SKM-1 (cell line): ENCODE data around the gene CKAP4.
"Not testable (repeated sequence)": the region's sequence is repeated elsewhere in the genome, so short reads cannot be mapped to it uniquely, and the experiment has no call there.

Source experiments
- DNase-seq: peaks from one replicate; lab custom pipeline; 2025; ENCODE audit not compliant: unreplicated experiment; lab: John Stamatoyannopoulos, UW

CKAP4 gene

GRCh38 chr12:106247674-106248311 is at the start of gene CKAP4:
CKAP4 (minus strand) TSS chr12:106248020; CDS start chr12:106247851, 169 bp downstream.
- no peak for DNase-seq

- DNase-seq, result no peak
Measured at GRCh38 chr12:106297075-106297474, 49.3 kb upstream of the CKAP4 start.

- DNase-seq, result no peak
Measured at GRCh38 chr12:106296179-106296877, 48.5 kb upstream of the CKAP4 start.

- no peak for DNase-seq
Measured at GRCh38 chr12:106292339-106292738, 44.5 kb upstream of the CKAP4 start.

GRCh38 chr12:106291342-106291741 is 43.5 kb upstream of the CKAP4 start:
- DNase-seq, result no peak

- DNase-seq, result no peak
Measured at GRCh38 chr12:106290666-106291065, 42.8 kb upstream of the CKAP4 start.

GRCh38 chr12:106289196-106289681 is 41.4 kb upstream of the CKAP4 start:
- DNase-seq, result no peak

- DNase-seq, result no peak
Measured at GRCh38 chr12:106288494-106289195, 40.8 kb upstream of the CKAP4 start.

- DNase-seq, result no peak
Measured at GRCh38 chr12:106288101-106288493, 40.3 kb upstream of the CKAP4 start.

GRCh38 chr12:106287364-106287763 is 39.5 kb upstream of the CKAP4 start:
- no peak for DNase-seq

GRCh38 chr12:106286576-106287162 is 38.8 kb upstream of the CKAP4 start:
- DNase-seq, result not testable (repeated sequence)

GRCh38 chr12:106285982-106286381 is 38.2 kb upstream of the CKAP4 start:
- DNase-seq, result no peak

- DNase-seq, result no peak
Measured at GRCh38 chr12:106284358-106285105, 36.7 kb upstream of the CKAP4 start.

GRCh38 chr12:106282457-106283097 is 34.8 kb upstream of the CKAP4 start:
- peak; percentile 18 for DNase-seq

GRCh38 chr12:106281804-106282203 is 34.0 kb upstream of the CKAP4 start:
- no peak for DNase-seq

- DNase-seq, result no peak
Measured at GRCh38 chr12:106281056-106281782, 33.4 kb upstream of the CKAP4 start.

GRCh38 chr12:106280106-106280505 is 32.3 kb upstream of the CKAP4 start:
- no peak for DNase-seq

- no peak for DNase-seq
Measured at GRCh38 chr12:106276032-106276740, 28.4 kb upstream of the CKAP4 start.

- no peak for DNase-seq
Measured at GRCh38 chr12:106275458-106275857, 27.6 kb upstream of the CKAP4 start.
